A549 (cell line): ENCODE data around the gene TMPRSS6. TPM values are rescaled to one million over a fixed set of nuclear protein-coding genes. Genes with fewer than 3 reads are reported as not detected.

Experiments
- ATAC-seq, 2 experiments: fragments of 200-7000 bp in 1 of 2; fragments of >200 bp in 1 of 2; cut with Nextera tagmentation in 1 of 2; cut with Tn5 transposase in 1 of 2; 3 replicates each; pipeline versions ENCODE4 v1.8.0 to v1.9.1; 2018 to 2020; ENCODE audit warnings: mild to moderate bottlenecking in 1 of 2, moderate library complexity in 1 of 2
- CTCF ChIA-PET: fragments of 300-600 bp; sonication (Branson Sonifier 250); formaldehyde crosslinking; extraction: SDS; loops from one replicate; lab custom pipeline; 2021; ENCODE audit warnings: antibody characterized with exemption, inconsistent platforms; lab: Yijun Ruan, JAX
- POLR2A ChIA-PET: fragments of 350-600 bp; formaldehyde crosslinking; extraction: SDS; loops from one replicate; lab custom pipeline; 2021; ENCODE audit warnings: antibody characterized with exemption, inconsistent platforms; lab: Yijun Ruan, JAX
- DNase-seq, 2 experiments: peaks; one replicate each; pipeline versions ENCODE4 v3.0.0 to v3.0.0-alpha.2; 2011 to 2016; ENCODE audit warnings: low read depth in 1 of 2, low spot score in 1 of 2
- FAIRE-seq: peaks from 2 replicates; lab custom pipeline; 2011; peaks lifted over from hg19 to GRCh38; lab: Jason Lieb, UNC
- H3K27ac ChIP-seq, 2 experiments: fragments of >200 bp; sonication (Bioruptor Twin); formaldehyde crosslinking; 3 replicates each; pipeline ENCODE4 v1.5.1; 2016 to 2017
- H3K4me1 ChIP-seq: fragments of >200 bp; sonication (Bioruptor Twin); formaldehyde crosslinking; 3 replicates; pipeline ENCODE4 v1.6.1; 2016
- H3K4me2 ChIP-seq: fragments of >200 bp; sonication (Bioruptor Twin); formaldehyde crosslinking; 3 replicates; pipeline ENCODE4 v1.6.1; 2016
- H3K4me3 ChIP-seq: fragments of >200 bp; sonication (Bioruptor Twin); formaldehyde crosslinking; 3 replicates; pipeline ENCODE4 v1.5.1; 2016
- H3K9me3 ChIP-seq: fragments of >200 bp; sonication (Bioruptor Twin); formaldehyde crosslinking; 3 replicates; pipeline ENCODE4 v1.6.1; 2016
- CBX2 ChIP-seq: fragments of 200-600 bp; sonication (generic); IDR thresholded peaks from 2 replicates; pipeline ENCODE4 v1.6.1; 2016; ENCODE audit warnings: low read depth, mild to moderate bottlenecking, borderline replicate concordance
- CEBPB ChIP-seq, 2 experiments: fragments of >200 bp in 1 of 2; sonication (Bioruptor Twin) in 1 of 2; formaldehyde crosslinking in 1 of 2; IDR thresholded peaks; 2 replicates each; pipeline ENCODE4 v1.6.1; 2012 to 2016
- CHD2 ChIP-seq: fragments of 150-350 bp; IDR thresholded peaks from 2 replicates; pipeline ENCODE4 v1.6.1; 2014; ENCODE audit warnings: low read length; ENCODE audit not compliant: partially characterized antibody
- FOSB ChIP-seq: fragments of 250-450 bp; sonication (Bioruptor Pico); IDR thresholded peaks from 2 replicates; pipeline ENCODE4 v1.5.0; 2020; ENCODE audit warnings: mild to moderate bottlenecking, moderate library complexity
- FOXS1 ChIP-seq: fragments of 250-450 bp; sonication (Bioruptor Pico); IDR thresholded peaks from 2 replicates; pipeline ENCODE4 v1.5.0; 2020; ENCODE audit warnings: mild to moderate bottlenecking, moderate library complexity
- HDAC2 ChIP-seq: fragments of 200-600 bp; sonication (generic); IDR thresholded peaks from 2 replicates; pipeline ENCODE4 v1.6.1; 2016
- HEYL ChIP-seq: fragments of 250-450 bp; sonication (Bioruptor Pico); IDR thresholded peaks from 2 replicates; pipeline ENCODE4 v1.8.0; 2021; ENCODE audit warnings: mild to moderate bottlenecking, moderate library complexity
- HOXB5 ChIP-seq: fragments of 250-450 bp; sonication (Bioruptor Pico); IDR thresholded peaks from 2 replicates; pipeline ENCODE4 v1.5.0; 2020; ENCODE audit warnings: mild to moderate bottlenecking, moderate library complexity
- KDM1A ChIP-seq: fragments of 200-600 bp; sonication (generic); IDR thresholded peaks from 2 replicates; pipeline ENCODE4 v1.6.1; 2016; ENCODE audit warnings: low read depth, mild to moderate bottlenecking
- MYC ChIP-seq: IDR thresholded peaks from 2 replicates; pipeline ENCODE4 v1.6.1; 2012; ENCODE audit warnings: mild to moderate bottlenecking, inconsistent platforms, low read length, improper control_type of control experiment, borderline replicate concordance
- NPAS2 ChIP-seq: fragments of 250-450 bp; sonication (Bioruptor Pico); IDR thresholded peaks from 2 replicates; pipeline ENCODE4 v1.8.0; 2022; ENCODE audit warnings: mild to moderate bottlenecking, moderate library complexity, borderline replicate concordance
- POLR2AphosphoS2 ChIP-seq: conservative IDR thresholded peaks from 2 replicates; pipeline ENCODE4 v1.6.1; 2012; ENCODE audit warnings: low read length, improper control_type of control experiment, inconsistent platforms
- RFX5 ChIP-seq: fragments of 450-650 bp; IDR thresholded peaks from 2 replicates; pipeline ENCODE4 v1.7.1; 2014; ENCODE audit warnings: antibody characterized with exemption, mild to moderate bottlenecking, moderate library complexity
- SMC3 ChIP-seq: fragments of >200 bp; sonication (Bioruptor Twin); formaldehyde crosslinking; IDR thresholded peaks from 3 replicates; pipeline ENCODE4 v1.6.1; 2018; ENCODE audit warnings: inconsistent platforms
- SREBF2 ChIP-seq: fragments of 450-650 bp; IDR thresholded peaks from 2 replicates; pipeline ENCODE4 v1.6.1; 2014; ENCODE audit warnings: mild to moderate bottlenecking, moderate library complexity
- USF2 ChIP-seq: fragments of 450-650 bp; IDR thresholded peaks from 2 replicates; pipeline ENCODE4 v1.6.1; 2014; ENCODE audit warnings: antibody characterized with exemption
- ZSCAN20 ChIP-seq: fragments of 250-450 bp; sonication (Bioruptor Pico); IDR thresholded peaks from 2 replicates; pipeline ENCODE4 v1.8.0; 2022; ENCODE audit warnings: mild to moderate bottlenecking, moderate library complexity
- WGBS: methylation state at CpG from one replicate; pipeline ENCODE4 v1.1.6; 2017; ENCODE audit errors: missing lambda C conversion rate; 5-methylcytosine and 5-hydroxymethylcytosine counted together
- polyA plus RNA-seq, 4 experiments: library from polyadenylated mRNA; depleted of rRNA in 3 of 4; stranded (reverse); fragments of >200 nt; fragmentation: RNase III in 1 of 4; extraction: RNeasy Plus Mini Kit Qiagen cat#74134 plus additional on column Dnase treatment in 1 of 4; gene quantifications; 2 replicates in 3 of 4; 3 replicates in 1 of 4; pipeline ENCODE4 v1.2.3, GENCODE V29; 2011 to 2017
- TF ChIP-seq, protein P1 (sequence below): IDR thresholded peaks from 2 replicates; pipeline ENCODE4 v1.6.1; 2012
- TF ChIP-seq, protein P2 (sequence below): fragments of >200 bp; sonication (Bioruptor Twin); formaldehyde crosslinking; IDR thresholded peaks from 3 replicates; pipeline ENCODE4 v1.6.1; 2016
- TF ChIP-seq, protein P3 (sequence below): fragments of 250-450 bp; sonication (Bioruptor Pico); IDR thresholded peaks from 2 replicates; pipeline ENCODE4 v1.5.0; 2021; ENCODE audit warnings: mild to moderate bottlenecking, moderate library complexity, borderline replicate concordance

TMPRSS6 gene
- polyA plus RNA-seq, 2 of the 4 experiments (the other 2 are of a cell fraction): not detected

DNA sequence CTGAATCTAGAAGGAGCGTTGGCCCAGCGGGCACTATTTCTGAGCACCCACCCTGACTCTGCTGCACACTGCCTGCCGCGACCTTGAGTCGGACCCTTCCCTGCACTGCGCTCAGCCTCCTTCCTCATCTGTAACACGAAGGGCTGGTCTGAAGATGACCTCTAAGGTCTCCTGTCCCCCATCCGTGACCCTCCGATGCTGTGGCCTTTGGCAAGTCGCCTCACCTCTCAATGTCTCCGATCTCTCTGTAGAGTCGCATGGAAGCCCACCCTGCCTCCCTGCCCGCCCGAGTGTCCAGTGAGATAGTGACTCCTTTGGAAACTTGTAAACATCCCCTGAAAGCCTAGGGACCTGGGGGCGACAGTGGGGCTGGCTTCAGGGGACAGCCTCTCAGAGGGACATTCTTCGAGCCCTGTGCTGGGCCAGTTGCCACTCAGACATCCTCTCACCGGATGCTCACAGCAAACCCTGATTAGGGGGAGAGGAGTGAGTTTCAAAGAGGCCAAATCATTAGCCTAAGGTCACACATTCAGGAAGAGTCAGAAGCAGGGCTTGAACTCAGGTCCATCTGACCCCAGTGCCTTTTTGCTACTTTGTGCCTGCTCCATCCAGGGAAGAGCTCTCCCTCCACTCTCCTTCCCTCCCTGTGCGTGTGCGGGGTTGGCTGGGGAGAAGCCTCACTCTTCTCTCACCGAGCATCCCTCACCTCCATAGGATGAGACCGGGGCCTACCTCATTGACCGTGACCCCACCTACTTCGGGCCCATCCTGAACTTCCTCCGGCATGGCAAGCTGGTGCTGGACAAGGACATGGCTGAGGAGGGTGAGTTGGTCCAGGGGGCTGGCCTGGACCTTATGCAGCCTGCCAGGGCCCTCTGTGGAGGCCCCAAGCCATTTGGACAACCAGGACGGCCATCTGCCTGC, 56.9 kb downstream of the TMPRSS6 start:
- 87% methylated on average over 16 of the region's 25 CpGs for WGBS
- Histone ChIP-seq H3K4me1 (peaks cover 14% of the 10 kb centered on the region; the same call in 2 of the 3 replicates), H3K4me3 (peak overlapping the region; percentile 89), H3K4me2 (peak overlapping the region; percentile 90), H3K9me3 (no peaks in the 10 kb centered on the region), H3K27ac (peak overlapping the region; percentile 86 to 96)
- no peak for ATAC-seq
- POLR2A ChIA-PET: interaction anchor here (1.5 kb wide), 1 partner anchor 17 kb away, joined by 6 read pairs; no protein-coding TSS in a partner anchor
- CTCF ChIA-PET: interaction anchor here (1.2 to 1.6 kb wide), 3 partner anchors 8 to 197 kb away, joined by 3 to 5 read pairs (median 4); no protein-coding TSS in a partner anchor
- TF ChIP-seq KDM1A (no peak), SMC3 (no peak), FOXS1 (CRISPR knock-in tag) (no peak), HDAC2 (no peak), RFX5 (no peak), CEBPB (IDR thresholded peaks at IDR 0.05) (no peak), FOSB (CRISPR knock-in tag) (no peak), NPAS2 (CRISPR knock-in tag) (no peak), HOXB5 (CRISPR knock-in tag) (no peak), CHD2 (no peak), ZSCAN20 (CRISPR knock-in tag) (no peak), SREBF2 (no peak), CBX2 (no peak), MYC (no peak), HEYL (CRISPR knock-in tag) (no peak), POLR2AphosphoS2 (no peak), USF2 (no peak)
- TF ChIP-seq, protein P1, sequence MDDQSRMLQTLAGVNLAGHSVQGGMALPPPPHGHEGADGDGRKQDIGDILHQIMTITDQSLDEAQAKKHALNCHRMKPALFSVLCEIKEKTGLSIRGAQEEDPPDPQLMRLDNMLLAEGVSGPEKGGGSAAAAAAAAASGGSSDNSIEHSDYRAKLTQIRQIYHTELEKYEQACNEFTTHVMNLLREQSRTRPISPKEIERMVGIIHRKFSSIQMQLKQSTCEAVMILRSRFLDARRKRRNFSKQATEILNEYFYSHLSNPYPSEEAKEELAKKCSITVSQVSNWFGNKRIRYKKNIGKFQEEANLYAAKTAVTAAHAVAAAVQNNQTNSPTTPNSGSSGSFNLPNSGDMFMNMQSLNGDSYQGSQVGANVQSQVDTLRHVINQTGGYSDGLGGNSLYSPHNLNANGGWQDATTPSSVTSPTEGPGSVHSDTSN: no peak
- TF ChIP-seq, protein P2, sequence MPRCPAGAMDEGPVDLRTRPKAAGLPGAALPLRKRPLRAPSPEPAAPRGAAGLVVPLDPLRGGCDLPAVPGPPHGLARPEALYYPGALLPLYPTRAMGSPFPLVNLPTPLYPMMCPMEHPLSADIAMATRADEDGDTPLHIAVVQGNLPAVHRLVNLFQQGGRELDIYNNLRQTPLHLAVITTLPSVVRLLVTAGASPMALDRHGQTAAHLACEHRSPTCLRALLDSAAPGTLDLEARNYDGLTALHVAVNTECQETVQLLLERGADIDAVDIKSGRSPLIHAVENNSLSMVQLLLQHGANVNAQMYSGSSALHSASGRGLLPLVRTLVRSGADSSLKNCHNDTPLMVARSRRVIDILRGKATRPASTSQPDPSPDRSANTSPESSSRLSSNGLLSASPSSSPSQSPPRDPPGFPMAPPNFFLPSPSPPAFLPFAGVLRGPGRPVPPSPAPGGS: no peak
- TF ChIP-seq, protein P3, sequence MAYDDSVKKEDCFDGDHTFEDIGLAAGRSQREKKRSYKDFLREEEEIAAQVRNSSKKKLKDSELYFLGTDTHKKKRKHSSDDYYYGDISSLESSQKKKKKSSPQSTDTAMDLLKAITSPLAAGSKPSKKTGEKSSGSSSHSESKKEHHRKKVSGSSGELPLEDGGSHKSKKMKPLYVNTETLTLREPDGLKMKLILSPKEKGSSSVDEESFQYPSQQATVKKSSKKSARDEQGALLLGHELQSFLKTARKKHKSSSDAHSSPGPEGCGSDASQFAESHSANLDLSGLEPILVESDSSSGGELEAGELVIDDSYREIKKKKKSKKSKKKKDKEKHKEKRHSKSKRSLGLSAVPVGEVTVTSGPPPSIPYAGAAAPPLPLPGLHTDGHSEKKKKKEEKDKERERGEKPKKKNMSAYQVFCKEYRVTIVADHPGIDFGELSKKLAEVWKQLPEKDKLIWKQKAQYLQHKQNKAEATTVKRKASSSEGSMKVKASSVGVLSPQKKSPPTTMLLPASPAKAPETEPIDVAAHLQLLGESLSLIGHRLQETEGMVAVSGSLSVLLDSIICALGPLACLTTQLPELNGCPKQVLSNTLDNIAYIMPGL (CRISPR knock-in tag): no peak
- DNase-seq: no peak
- no peak for FAIRE-seq
